ENCODE results near the gene RIPOR3.
A peak's percentile ranks its signal among the peaks of the same experiment; 100 is the strongest.
"Not testable (repeated sequence)": the region's sequence is repeated elsewhere in the genome, so short reads cannot be mapped to it uniquely, and the experiment has no call there.

Gene RIPOR3

DNA sequence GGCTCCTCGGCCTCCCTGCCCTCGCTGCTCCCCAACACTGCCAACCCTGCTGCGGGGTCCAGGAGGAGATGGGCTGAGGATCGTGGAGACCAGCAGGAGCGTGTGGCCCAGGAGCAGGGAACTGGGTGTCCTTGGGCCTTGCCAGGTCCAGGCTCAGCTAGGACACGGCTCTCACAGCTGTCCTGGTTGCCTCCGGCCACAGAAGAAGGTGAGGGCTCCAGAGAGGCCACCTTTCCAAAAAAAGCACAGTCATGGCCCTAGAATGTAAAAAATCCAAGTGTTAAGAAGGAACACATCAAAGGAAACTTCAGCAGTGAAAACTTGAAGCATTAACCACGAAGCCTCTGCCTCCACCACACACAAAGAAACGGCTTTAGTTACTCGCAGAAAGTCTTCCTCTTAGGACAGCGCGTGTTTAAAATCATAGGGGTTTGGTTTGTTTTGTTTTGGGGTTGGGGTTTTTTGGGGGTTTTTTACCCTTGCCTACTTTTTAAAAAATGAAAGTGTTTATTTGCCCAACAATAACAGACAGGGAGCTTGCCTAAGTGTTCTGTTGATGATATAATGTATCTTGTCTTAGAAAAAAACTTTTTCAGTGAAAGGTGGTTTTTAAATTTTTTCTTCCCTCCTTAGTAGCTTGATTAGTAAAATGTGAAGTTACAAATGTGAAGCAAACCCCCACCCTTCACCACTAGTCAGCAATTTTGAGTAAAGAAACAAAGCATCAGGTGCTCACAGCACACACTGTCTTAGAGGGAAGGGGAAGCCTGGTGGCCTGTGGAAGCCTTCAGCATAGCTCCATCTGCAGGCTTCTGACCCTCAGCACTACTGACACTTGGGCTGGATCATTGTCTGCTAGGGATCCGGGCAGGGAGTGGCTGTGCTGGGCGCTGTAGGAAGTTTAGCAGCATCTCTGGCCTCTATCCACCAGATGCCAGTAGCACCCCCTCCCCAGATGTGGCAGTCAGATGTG is 121.2 kb downstream of the RIPOR3 start:
- peak in 1 of 2 experiments; percentile 63 for DNase-seq (ENCODE audit: low read depth in 1 of 2, low spot score in 1 of 2)
- Histone ChIP-seq H3K27me3 (ENCODE audit: insufficient read depth, poor library complexity, severe bottlenecking) (no peaks in the 10 kb centered on the region), H3K27ac (replicated peaks) (peak overlapping the region; percentile 30), H3K4me3 (replicated peaks; ENCODE audit: insufficient read depth, low read length) (no peak overlapping the region)
- no peak for TF ChIP-seq GABPA (IDR thresholded peaks at IDR 0.05; ENCODE audit: low read depth)
- TF ChIP-seq, protein P1, sequence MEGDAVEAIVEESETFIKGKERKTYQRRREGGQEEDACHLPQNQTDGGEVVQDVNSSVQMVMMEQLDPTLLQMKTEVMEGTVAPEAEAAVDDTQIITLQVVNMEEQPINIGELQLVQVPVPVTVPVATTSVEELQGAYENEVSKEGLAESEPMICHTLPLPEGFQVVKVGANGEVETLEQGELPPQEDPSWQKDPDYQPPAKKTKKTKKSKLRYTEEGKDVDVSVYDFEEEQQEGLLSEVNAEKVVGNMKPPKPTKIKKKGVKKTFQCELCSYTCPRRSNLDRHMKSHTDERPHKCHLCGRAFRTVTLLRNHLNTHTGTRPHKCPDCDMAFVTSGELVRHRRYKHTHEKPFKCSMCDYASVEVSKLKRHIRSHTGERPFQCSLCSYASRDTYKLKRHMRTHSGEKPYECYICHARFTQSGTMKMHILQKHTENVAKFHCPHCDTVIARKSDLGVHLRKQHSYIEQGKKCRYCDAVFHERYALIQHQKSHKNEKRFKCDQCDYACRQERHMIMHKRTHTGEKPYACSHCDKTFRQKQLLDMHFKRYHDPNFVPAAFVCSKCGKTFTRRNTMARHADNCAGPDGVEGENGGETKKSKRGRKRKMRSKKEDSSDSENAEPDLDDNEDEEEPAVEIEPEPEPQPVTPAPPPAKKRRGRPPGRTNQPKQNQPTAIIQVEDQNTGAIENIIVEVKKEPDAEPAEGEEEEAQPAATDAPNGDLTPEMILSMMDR (IDR thresholded peaks at IDR 0.05; ENCODE audit: insufficient read depth, low read length), result peak; percentile 35
- TF ChIP-seq POLR2AphosphoS5 (IDR thresholded peaks at IDR 0.05; ENCODE audit: low read depth), result no peak
- TF ChIP-seq, protein P2, sequence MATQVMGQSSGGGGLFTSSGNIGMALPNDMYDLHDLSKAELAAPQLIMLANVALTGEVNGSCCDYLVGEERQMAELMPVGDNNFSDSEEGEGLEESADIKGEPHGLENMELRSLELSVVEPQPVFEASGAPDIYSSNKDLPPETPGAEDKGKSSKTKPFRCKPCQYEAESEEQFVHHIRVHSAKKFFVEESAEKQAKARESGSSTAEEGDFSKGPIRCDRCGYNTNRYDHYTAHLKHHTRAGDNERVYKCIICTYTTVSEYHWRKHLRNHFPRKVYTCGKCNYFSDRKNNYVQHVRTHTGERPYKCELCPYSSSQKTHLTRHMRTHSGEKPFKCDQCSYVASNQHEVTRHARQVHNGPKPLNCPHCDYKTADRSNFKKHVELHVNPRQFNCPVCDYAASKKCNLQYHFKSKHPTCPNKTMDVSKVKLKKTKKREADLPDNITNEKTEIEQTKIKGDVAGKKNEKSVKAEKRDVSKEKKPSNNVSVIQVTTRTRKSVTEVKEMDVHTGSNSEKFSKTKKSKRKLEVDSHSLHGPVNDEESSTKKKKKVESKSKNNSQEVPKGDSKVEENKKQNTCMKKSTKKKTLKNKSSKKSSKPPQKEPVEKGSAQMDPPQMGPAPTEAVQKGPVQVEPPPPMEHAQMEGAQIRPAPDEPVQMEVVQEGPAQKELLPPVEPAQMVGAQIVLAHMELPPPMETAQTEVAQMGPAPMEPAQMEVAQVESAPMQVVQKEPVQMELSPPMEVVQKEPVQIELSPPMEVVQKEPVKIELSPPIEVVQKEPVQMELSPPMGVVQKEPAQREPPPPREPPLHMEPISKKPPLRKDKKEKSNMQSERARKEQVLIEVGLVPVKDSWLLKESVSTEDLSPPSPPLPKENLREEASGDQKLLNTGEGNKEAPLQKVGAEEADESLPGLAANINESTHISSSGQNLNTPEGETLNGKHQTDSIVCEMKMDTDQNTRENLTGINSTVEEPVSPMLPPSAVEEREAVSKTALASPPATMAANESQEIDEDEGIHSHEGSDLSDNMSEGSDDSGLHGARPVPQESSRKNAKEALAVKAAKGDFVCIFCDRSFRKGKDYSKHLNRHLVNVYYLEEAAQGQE (IDR thresholded peaks at IDR 0.05; ENCODE audit: insufficient replicate concordance, low read depth), result no peak
- TF ChIP-seq SPI1 (IDR thresholded peaks at IDR 0.05; ENCODE audit: borderline replicate concordance, low read depth), result peak; percentile 10; the same call in 1 of the 2 replicates

DNA sequence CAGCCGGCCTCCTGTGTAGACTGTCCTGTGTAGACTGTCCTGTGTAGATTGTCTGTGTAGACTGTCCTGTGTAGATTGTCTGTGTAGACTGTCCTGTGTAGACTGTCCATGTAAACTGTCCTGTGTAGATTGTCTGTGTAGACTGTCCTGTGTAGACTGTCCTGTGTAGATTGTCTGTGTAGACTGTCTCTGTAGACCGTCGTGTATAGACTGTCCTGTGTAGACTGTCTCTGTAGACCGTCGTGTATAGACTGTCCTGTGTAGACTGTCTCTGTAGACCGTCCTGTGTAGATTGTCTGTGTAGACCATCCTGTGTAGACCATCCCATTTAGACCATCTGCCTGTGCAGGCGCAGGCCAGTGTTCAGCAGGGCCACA is 121.9 kb downstream of the RIPOR3 start:
- DNase-seq (ENCODE audit: low read depth in 1 of 2, low spot score in 1 of 2); H3K4me3 ChIP-seq (replicated peaks; ENCODE audit: insufficient read depth, low read length); H3K27me3 ChIP-seq (ENCODE audit: insufficient read depth, poor library complexity, severe bottlenecking); H3K27ac ChIP-seq (replicated peaks): not testable (repeated sequence)

DNA sequence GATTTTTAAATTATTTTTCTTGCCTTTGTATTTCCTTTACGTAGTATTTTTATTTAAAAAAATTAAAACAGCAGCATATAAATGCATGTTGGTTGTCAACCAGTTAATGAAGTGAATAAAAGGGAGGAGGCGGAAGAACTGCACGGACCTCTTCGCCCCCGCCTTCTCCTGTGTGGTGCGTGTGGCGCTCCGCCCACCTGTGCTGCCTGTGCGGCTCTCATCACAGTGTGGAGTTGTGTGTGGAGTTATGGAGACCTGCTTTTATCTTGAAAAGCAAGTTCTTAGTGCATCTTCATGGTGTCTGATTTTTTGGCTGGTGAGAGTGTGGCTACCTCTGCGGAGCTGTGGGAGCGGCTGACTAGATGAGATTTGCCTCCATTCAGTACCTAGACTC is 122.8 kb downstream of the RIPOR3 start:
- H3K4me3 ChIP-seq (replicated peaks; ENCODE audit: insufficient read depth, low read length), result no peak overlapping the region
- TF ChIP-seq POLR2AphosphoS5 (IDR thresholded peaks at IDR 0.05; ENCODE audit: low read depth) (no peak), GABPA (IDR thresholded peaks at IDR 0.05; ENCODE audit: low read depth) (no peak), SPI1 (IDR thresholded peaks at IDR 0.05; ENCODE audit: borderline replicate concordance, low read depth) (no peak)
- TF ChIP-seq, protein P2 (IDR thresholded peaks at IDR 0.05; ENCODE audit: insufficient replicate concordance, low read depth), result no peak
- TF ChIP-seq, protein P1 (IDR thresholded peaks at IDR 0.05; ENCODE audit: insufficient read depth, low read length), result no peak
- no peak for DNase-seq (ENCODE audit: low read depth in 1 of 2, low spot score in 1 of 2)
- H3K27ac ChIP-seq (replicated peaks), result no peak overlapping the region
- H3K27me3 ChIP-seq (ENCODE audit: insufficient read depth, poor library complexity, severe bottlenecking), result no peaks in the 10 kb centered on the region

DNA sequence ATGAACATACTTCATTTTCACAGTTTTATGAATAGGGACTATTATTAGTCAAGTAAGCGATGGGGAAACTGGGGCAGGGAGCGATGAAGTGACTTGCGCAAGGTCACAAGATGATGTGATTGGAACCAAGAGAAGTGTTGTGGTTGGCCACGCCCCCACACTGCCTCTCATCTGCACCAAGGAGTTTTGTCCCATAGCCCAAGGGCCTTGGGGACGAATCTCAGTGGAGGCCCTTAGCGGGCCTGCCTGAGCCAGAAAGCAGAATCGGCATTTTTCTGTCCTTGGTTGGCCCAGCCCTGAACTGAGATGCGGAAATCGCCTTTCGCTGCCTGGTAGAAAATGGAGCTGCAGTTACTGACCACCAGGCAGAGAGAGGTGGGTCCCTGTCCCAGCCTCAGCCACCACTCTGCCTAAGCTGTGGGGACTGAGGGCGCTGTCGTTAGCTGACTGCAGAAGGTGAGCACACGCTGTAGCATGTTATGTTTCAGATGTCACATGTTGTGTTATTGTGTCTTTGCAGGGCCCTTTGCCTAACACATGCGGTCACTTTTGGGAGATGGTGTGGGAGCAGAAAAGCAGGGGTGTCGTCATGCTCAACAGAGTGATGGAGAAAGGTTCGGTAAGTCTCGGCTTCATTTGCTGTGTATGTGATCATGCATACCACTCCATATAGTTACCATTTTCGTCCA is 123.3 kb downstream of the RIPOR3 start:
- no peak for TF ChIP-seq SPI1 (IDR thresholded peaks at IDR 0.05; ENCODE audit: borderline replicate concordance, low read depth)
- TF ChIP-seq, protein P1 (IDR thresholded peaks at IDR 0.05; ENCODE audit: insufficient read depth, low read length), result no peak
- TF ChIP-seq, protein P2 (IDR thresholded peaks at IDR 0.05; ENCODE audit: insufficient replicate concordance, low read depth), result no peak
- no peak for TF ChIP-seq GABPA (IDR thresholded peaks at IDR 0.05; ENCODE audit: low read depth)
- no peak for DNase-seq (ENCODE audit: low read depth in 1 of 2, low spot score in 1 of 2)
- Histone ChIP-seq H3K4me3 (replicated peaks; ENCODE audit: insufficient read depth, low read length) (no peak overlapping the region), H3K27me3 (ENCODE audit: insufficient read depth, poor library complexity, severe bottlenecking) (no peaks in the 10 kb centered on the region), H3K27ac (replicated peaks) (no peak overlapping the region)
